Kidney (tissue), 14 donors: ENCODE results near the gene ETV2. TPM values are rescaled to one million over a fixed set of nuclear protein-coding genes. Genes with fewer than 3 reads are reported as not detected.

Source experiments
- DNase-seq, 5 donors: peaks; one replicate each; pipeline ENCODE4 v3.0.0-alpha.2; 2013 to 2020
- FAIRE-seq: peaks from 2 replicates; lab custom pipeline; 2012; peaks lifted over from hg19 to GRCh38; lab: Jason Lieb, UNC
- H3K27ac ChIP-seq, 2 donors: one replicate each; pipeline ENCODE4 v1.7.0; 2013; ENCODE audit warnings: low read depth in 2 of 2, low read length in 2 of 2, inconsistent platforms in 1 of 2
- H3K27me3 ChIP-seq: one replicate; pipeline ENCODE4 v1.7.1; 2013; ENCODE audit warnings: low read length, inconsistent platforms; ENCODE audit not compliant: control insufficient read depth, insufficient read depth
- H3K36me3 ChIP-seq, 3 donors: one replicate each; pipeline versions ENCODE4 v1.7.0 to v1.7.1; 2013; ENCODE audit warnings: low read length in 3 of 3, control low read depth in 1 of 3, inconsistent platforms in 1 of 3; ENCODE audit not compliant: insufficient read depth in 3 of 3, control insufficient read depth in 2 of 3
- H3K4me1 ChIP-seq, 3 donors: one replicate each; pipeline versions ENCODE4 v1.7.0 to v1.7.1; 2013; ENCODE audit warnings: low read length in 3 of 3, inconsistent platforms in 1 of 3, low read depth in 1 of 3; ENCODE audit not compliant: control insufficient read depth in 2 of 3, insufficient read depth in 2 of 3
- H3K4me3 ChIP-seq, 3 donors: one replicate each; pipeline versions ENCODE4 v1.7.0 to v1.8.1; 2013; ENCODE audit warnings: low read length in 3 of 3, control low read depth in 1 of 3, inconsistent platforms in 1 of 3
- H3K9ac ChIP-seq, 3 donors: one replicate each; pipeline versions ENCODE4 v1.7.0 to v1.7.1; 2013; ENCODE audit warnings: low read length in 3 of 3, control low read depth in 1 of 3, inconsistent platforms in 1 of 3
- H3K9me3 ChIP-seq, 3 donors: one replicate each; pipeline versions ENCODE4 v1.7.0 to v1.7.1; 2013; ENCODE audit warnings: low read length in 3 of 3, control low read depth in 1 of 3, inconsistent platforms in 1 of 3; ENCODE audit not compliant: control insufficient read depth in 2 of 3, insufficient read depth in 1 of 3
- intact Hi-C: fragments of 100-400 bp; cut with DNase I; formaldehyde crosslinking; loops from one replicate; pipeline ENCODE4 v1.11.1; 2022
- polyA plus RNA-seq: library from polyadenylated mRNA; stranded (reverse); fragments of 350-450 nt; fragmentation: Illumina TruSeq; extraction: RNeasy Lipid Tissue Mini Kit (QIAGEN cat#74804); gene quantifications from one replicate; pipeline ENCODE4 v1.2.3, GENCODE V29; 2014; ENCODE audit warnings: low read depth, low replicate concordance; ENCODE audit not compliant: insufficient read depth
- total RNA-seq: library from RNA; stranded (reverse); fragmentation: NEBNext Ultra II Directional; extraction: Animal tissue kit (Norgen Biotek cat#: 25700); gene quantifications from one replicate; pipeline ENCODE4 v1.2.1, GENCODE V29; 2021
- TF ChIP-seq, protein P1 (sequence below): IDR thresholded peaks from 3 replicates; pipeline ENCODE4 v1.5.1; 2012; ENCODE audit warnings: mild to moderate bottlenecking, moderate library complexity, borderline replicate concordance; ENCODE audit not compliant: insufficient read depth; ENCODE audit errors: extremely low read depth
- donor health status: control.
- donor health status: control.
- donor health status: control.
- donor health status: control.
- donor health status: control.
- donor health status: DM: yes; HTN: yes; CAD: no.
- donor health status: Normal renal cell carcinoma (clear cell type).

Gene ETV2
- total and polyA plus RNA-seq, 2 donors from 2014 or later, result 0.38 to 3.3 TPM

DNA sequence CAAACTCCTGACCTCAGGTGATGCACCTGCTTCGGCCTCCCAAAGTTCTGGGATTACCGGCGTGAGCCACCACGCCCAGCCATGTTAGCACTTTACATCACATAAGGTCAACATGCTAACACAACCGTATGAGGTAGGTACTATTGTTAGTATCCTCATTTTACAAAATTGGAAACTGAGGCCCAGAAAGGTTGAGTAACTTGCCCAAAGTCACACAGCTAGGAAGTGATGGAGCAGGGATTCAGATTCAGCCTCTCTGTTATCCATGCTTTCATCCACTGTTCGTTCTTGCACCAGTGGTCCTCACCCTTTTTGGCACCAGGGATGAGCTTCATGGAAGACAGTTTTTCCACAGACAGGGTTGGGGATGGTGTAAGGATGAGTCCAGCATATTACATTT, 15.2 kb downstream of the ETV2 start:
- Histone ChIP-seq H3K9me3 (no peaks in the 10 kb centered on the region), H3K27me3 (no peaks in the 10 kb centered on the region), H3K9ac (no peak overlapping the region), H3K36me3 (peaks cover 4 to 25% (median 25%) of the 10 kb centered on the region in 3 donors), H3K27ac (no peak overlapping the region), H3K4me1 (no peaks in the 10 kb centered on the region), H3K4me3 (no peak overlapping the region)
- DNase-seq (no peak), FAIRE-seq (no peak)
- TF ChIP-seq, protein P1, sequence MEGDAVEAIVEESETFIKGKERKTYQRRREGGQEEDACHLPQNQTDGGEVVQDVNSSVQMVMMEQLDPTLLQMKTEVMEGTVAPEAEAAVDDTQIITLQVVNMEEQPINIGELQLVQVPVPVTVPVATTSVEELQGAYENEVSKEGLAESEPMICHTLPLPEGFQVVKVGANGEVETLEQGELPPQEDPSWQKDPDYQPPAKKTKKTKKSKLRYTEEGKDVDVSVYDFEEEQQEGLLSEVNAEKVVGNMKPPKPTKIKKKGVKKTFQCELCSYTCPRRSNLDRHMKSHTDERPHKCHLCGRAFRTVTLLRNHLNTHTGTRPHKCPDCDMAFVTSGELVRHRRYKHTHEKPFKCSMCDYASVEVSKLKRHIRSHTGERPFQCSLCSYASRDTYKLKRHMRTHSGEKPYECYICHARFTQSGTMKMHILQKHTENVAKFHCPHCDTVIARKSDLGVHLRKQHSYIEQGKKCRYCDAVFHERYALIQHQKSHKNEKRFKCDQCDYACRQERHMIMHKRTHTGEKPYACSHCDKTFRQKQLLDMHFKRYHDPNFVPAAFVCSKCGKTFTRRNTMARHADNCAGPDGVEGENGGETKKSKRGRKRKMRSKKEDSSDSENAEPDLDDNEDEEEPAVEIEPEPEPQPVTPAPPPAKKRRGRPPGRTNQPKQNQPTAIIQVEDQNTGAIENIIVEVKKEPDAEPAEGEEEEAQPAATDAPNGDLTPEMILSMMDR, result no peak
- intact Hi-C loops, result no loop called here

DNA sequence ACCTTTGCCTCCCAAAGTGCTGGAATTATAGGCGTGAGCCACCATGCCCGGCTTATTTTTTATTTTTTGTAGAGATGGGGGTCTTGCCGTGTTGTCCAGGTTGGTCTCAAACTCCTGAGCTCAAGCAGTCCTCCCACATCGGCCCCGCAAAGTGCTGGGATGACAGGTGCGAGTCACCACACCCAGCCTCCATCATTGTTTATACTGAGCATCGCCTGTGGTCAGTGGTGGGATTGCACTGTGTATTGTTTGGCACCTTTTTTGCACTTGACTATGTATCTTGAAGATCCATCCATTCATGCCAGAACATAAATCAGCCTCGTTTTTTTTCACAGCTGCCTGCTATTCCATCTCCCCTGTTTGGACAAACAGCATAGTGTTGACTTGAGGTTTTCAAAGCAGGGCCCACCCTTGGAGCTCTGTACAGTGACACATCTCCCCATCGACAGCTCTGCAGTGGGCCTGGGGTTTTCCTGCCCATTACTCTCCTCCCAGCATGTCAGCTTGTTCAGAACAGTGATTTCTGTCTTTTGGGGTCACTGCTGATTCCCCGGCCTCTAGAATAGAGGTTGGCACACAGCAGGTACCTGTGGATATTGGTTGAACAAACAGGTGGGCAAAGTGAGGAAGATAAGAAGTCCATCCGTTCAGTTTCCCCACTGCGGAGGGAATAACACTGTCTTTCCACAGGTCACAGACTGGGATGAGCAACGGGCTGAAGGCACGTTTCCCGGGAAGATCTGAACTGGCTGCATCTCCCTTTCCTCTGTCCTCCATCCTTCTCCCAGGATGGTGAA, 16.6 kb downstream of the ETV2 start:
- Histone ChIP-seq H3K9ac (no peak overlapping the region), H3K27me3 (no peaks in the 10 kb centered on the region), H3K4me1 (no peaks in the 10 kb centered on the region), H3K9me3 (no peaks in the 10 kb centered on the region), H3K36me3 (peaks cover 4 to 25% (median 25%) of the 10 kb centered on the region in 3 donors), H3K27ac (no peak overlapping the region), H3K4me3 (no peak overlapping the region)
- DNase-seq (no peak), FAIRE-seq (no peak)
- intact Hi-C loops, result no loop called here
- TF ChIP-seq, protein P1, result no peak

DNA sequence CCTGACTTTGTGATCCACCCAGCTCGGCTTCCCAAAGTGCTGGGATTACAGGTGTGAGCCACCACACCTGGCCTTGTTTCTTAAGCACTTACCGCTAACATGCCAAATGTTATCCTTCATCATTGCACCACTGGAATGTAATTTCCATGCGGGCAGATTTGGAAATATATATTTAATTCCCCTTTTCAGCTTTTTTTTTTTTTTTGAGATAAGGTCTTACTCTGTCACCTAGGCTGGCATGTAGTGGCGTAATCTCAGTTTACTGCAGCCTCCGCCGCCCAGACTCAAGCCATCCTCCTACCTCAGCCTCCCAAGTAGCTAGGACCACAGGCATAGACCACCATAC, 20.4 kb downstream of the ETV2 start:
- H3K4me1 ChIP-seq, result no peaks in the 10 kb centered on the region
- DNase-seq (no peak), FAIRE-seq (no peak)
- no peak overlapping the region for H3K27ac ChIP-seq
- H3K27me3 ChIP-seq, result no peaks in the 10 kb centered on the region
- H3K36me3 ChIP-seq, result peaks cover 0 to 14% (median 12%) of the 10 kb centered on the region in 3 donors
- TF ChIP-seq, protein P1, result no peak
- intact Hi-C loops, result no loop called here
- no peaks in the 10 kb centered on the region for H3K9me3 ChIP-seq
- no peak overlapping the region for H3K9ac ChIP-seq
- H3K4me3 ChIP-seq, result no peak overlapping the region
